Suprapubic skin (tissue), 4 donors: Measurements from ENCODE around the gene DUSP15.

Source experiments
- CTCF ChIP-seq, 2 donors: fragments of 200-600 bp in 1 of 2; fragments of 450-650 bp in 1 of 2; sonication (generic) in 1 of 2; IDR thresholded peaks; one replicate each; pipeline ENCODE4 v1.5.1; 2016 to 2019; ENCODE audit warnings: antibody characterized with exemption in 2 of 2, mild to moderate bottlenecking in 1 of 2, moderate library complexity in 1 of 2
- EP300 ChIP-seq: sonication (generic); formaldehyde crosslinking; IDR thresholded peaks from one replicate; pipeline ENCODE4 v1.6.1; 2017; ENCODE audit warnings: antibody characterized with exemption
- POLR2A ChIP-seq, 2 donors: fragments of 450-650 bp; IDR thresholded peaks; one replicate each; pipeline ENCODE4 v1.6.1; 2017; ENCODE audit warnings: antibody characterized with exemption in 2 of 2, mild to moderate bottlenecking in 2 of 2, moderate library complexity in 2 of 2
- POLR2AphosphoS5 ChIP-seq, 3 donors: sonication (generic); formaldehyde crosslinking; IDR thresholded peaks; one replicate each; pipeline ENCODE4 v1.6.1; 2017; ENCODE audit warnings: antibody characterized with exemption in 3 of 3

DNA sequence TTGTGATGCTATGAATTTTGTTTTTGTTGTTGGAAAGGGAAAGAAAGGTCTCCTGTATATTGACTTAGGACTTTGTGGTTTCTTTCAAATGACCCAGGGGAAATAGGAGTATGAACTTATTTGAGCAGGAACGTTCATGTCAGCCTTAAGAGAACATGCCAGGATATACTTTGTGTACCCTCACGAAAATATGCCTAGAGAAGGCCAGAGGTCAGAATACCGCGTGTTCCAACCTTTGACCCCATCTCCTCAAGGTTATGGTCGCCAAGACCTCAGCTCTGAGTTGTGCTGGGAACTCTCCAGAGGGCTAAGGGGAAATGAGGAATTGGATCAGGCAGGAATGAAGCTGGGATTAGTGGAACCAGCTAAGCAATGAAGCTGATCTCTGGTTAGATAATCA lies 11.6 kb upstream of the DUSP15 start:
- TF ChIP-seq CTCF (IDR thresholded peaks at IDR 0.05) (no peak), POLR2AphosphoS5 (IDR thresholded peaks at IDR 0.05) (no peak), EP300 (no peak), POLR2A (IDR thresholded peaks at IDR 0.05) (no peak)
